ENCODE data around the gene WDR47. TPM values are rescaled to one million over a fixed set of nuclear protein-coding genes. Genes with fewer than 3 reads are reported as not detected.
"Not testable (repeated sequence)": the region's sequence is repeated elsewhere in the genome, so short reads cannot be mapped to it uniquely, and the experiment has no call there.

WDR47 gene
- total RNA-seq, 1 experiment from 2014 or later = 16.1 TPM

GRCh38 chr1:109024646-109025045 lies 17.3 kb downstream of the WDR47 start:
- CTCF ChIA-PET = interaction anchor here (0.6 kb wide), 1 partner anchor 327 kb away, joined by 3 read pairs; no protein-coding TSS in a partner anchor
- H3K36me3 Mint-ChIP-seq (ENCODE audit: insufficient read depth, unreplicated experiment) = peaks cover 15% of the 10 kb centered on the region
- intact Hi-C loops (cut with micrococcal nuclease) = no loop called here
- H3K4me1 Mint-ChIP-seq (ENCODE audit: insufficient read depth, unreplicated experiment) = no peaks in the 10 kb centered on the region
- BruUV-seq (replicated peaks) = no TSS peak
- H3K4me3 Mint-ChIP-seq (ENCODE audit: unreplicated experiment) = no peak overlapping the region
- no peak overlapping the region for H3K27ac Mint-ChIP-seq (ENCODE audit: low read depth, unreplicated experiment)
- no peak for TF ChIP-seq CTCF (IDR thresholded peaks at IDR 0.05; ENCODE audit: unreplicated experiment)
- H3K9me3 Mint-ChIP-seq (ENCODE audit: unreplicated experiment) = no peaks in the 10 kb centered on the region
- no peaks in the 10 kb centered on the region for H3K27me3 Mint-ChIP-seq (ENCODE audit: insufficient read depth, unreplicated experiment)
- POLR2A ChIA-PET = no interaction called here
- no peak for DNase-seq (ENCODE audit: unreplicated experiment)

GRCh38 chr1:109020693-109021257 lies 21.1 kb downstream of the WDR47 start:
- H3K9me3 Mint-ChIP-seq (ENCODE audit: unreplicated experiment) = no peaks in the 10 kb centered on the region
- no peak overlapping the region for H3K4me3 Mint-ChIP-seq (ENCODE audit: unreplicated experiment)
- ChIA-PET CTCF (interaction anchor here (0.6 to 1.1 kb wide), 5 partner anchors 8 to 243 kb away, joined by 3 to 6 read pairs (median 3); a partner anchor contains a TSS), POLR2A (interaction anchor here (1.1 to 1.6 kb wide), 3 partner anchors 19 to 79 kb away, joined by 3 to 8 read pairs (median 5); partner anchors contain the start of gene WDR47)
- DNase-seq (ENCODE audit: unreplicated experiment) = no peak
- no peak for TF ChIP-seq CTCF (IDR thresholded peaks at IDR 0.05; ENCODE audit: unreplicated experiment)
- peaks cover 28% of the 10 kb centered on the region for H3K36me3 Mint-ChIP-seq (ENCODE audit: insufficient read depth, unreplicated experiment)
- no peaks in the 10 kb centered on the region for H3K27me3 Mint-ChIP-seq (ENCODE audit: insufficient read depth, unreplicated experiment)
- no peaks in the 10 kb centered on the region for H3K4me1 Mint-ChIP-seq (ENCODE audit: insufficient read depth, unreplicated experiment)
- H3K27ac Mint-ChIP-seq (ENCODE audit: low read depth, unreplicated experiment) = no peak overlapping the region
- no TSS peak for BruUV-seq (replicated peaks)
- intact Hi-C loops (cut with micrococcal nuclease) = no loop called here

GRCh38 chr1:109017719-109018118 lies 24.2 kb downstream of the WDR47 start:
- H3K27ac Mint-ChIP-seq (ENCODE audit: low read depth, unreplicated experiment); BruUV-seq (replicated peaks); H3K4me3 Mint-ChIP-seq (ENCODE audit: unreplicated experiment); intact Hi-C loops (cut with micrococcal nuclease); H3K4me1 Mint-ChIP-seq (ENCODE audit: insufficient read depth, unreplicated experiment); H3K27me3 Mint-ChIP-seq (ENCODE audit: insufficient read depth, unreplicated experiment); DNase-seq (ENCODE audit: unreplicated experiment); H3K9me3 Mint-ChIP-seq (ENCODE audit: unreplicated experiment): not testable (repeated sequence)
- CTCF ChIA-PET = interaction anchor here (1.1 kb wide), 1 partner anchor 12 kb away, joined by 3 read pairs; no protein-coding TSS in a partner anchor
- peaks cover 31% of the 10 kb centered on the region for H3K36me3 Mint-ChIP-seq (ENCODE audit: insufficient read depth, unreplicated experiment)
- POLR2A ChIA-PET = interaction anchor here (0.6 to 0.8 kb wide), 2 partner anchors 10 to 357 kb away, joined by 3 to 5 read pairs; no protein-coding TSS in a partner anchor

- DNase-seq (ENCODE audit: unreplicated experiment) = no peak
- Mint-ChIP-seq H3K36me3 (ENCODE audit: insufficient read depth, unreplicated experiment) (peaks cover 31% of the 10 kb centered on the region), H3K27ac (ENCODE audit: low read depth, unreplicated experiment) (no peak overlapping the region), H3K27me3 (ENCODE audit: insufficient read depth, unreplicated experiment) (no peaks in the 10 kb centered on the region), H3K4me1 (ENCODE audit: insufficient read depth, unreplicated experiment) (no peaks in the 10 kb centered on the region), H3K9me3 (ENCODE audit: unreplicated experiment) (no peaks in the 10 kb centered on the region), H3K4me3 (ENCODE audit: unreplicated experiment) (no peak overlapping the region)
- ChIA-PET POLR2A (interaction anchor here (0.6 to 0.8 kb wide), 2 partner anchors 11 to 363 kb away, joined by 3 to 5 read pairs; no protein-coding TSS in a partner anchor), CTCF (interaction anchor here (1.2 kb wide), 1 partner anchor 622 kb away, joined by 3 read pairs; no protein-coding TSS in a partner anchor)
- no peak for TF ChIP-seq CTCF (IDR thresholded peaks at IDR 0.05; ENCODE audit: unreplicated experiment)
- BruUV-seq (replicated peaks) = no TSS peak
- intact Hi-C loops (cut with micrococcal nuclease) = no loop called here
These were observed 24.8 kb downstream of the WDR47 start for GRCh38 chr1:109017134-109017533.
